ENCODE results near the gene SLC25A12.

The SLC25A12 gene

GRCh38 chr2:171880774-171881173 lies 13.3 kb downstream of the SLC25A12 start:
- Histone ChIP-seq H3K4me1 (ENCODE audit: control insufficient read depth, insufficient read depth, low read length) (no peaks in the 10 kb centered on the region), H3K36me3 (ENCODE audit: control insufficient read depth, insufficient read depth, low read length) (no peaks in the 10 kb centered on the region), H3K4me3 (ENCODE audit: low read length) (no peak overlapping the region), H3K9me3 (ENCODE audit: control insufficient read depth, low read length) (no peaks in the 10 kb centered on the region), H3K27me3 (ENCODE audit: control insufficient read depth, insufficient read depth, low read length) (no peaks in the 10 kb centered on the region), H3K9ac (ENCODE audit: low read length) (no peak overlapping the region)

DNA sequence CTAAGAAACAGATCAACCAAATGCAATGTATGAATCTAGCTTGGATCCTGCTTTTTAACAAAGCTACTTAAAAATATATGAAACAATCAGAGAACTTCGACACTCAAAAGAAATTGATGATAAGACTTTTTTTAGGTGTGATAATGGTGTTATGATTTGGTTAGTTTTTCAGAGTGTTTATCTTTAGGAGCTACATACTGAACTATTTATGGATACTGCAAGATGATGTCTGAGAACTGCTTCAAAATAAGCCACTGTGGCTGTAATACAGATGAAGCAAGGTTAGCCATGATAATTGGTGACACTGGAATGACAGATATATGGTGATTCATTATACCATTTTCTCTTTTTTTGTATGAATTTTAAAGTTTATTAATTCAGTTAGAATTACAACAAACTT lies 14.2 kb downstream of the SLC25A12 start:
- Histone ChIP-seq H3K27me3 (ENCODE audit: control insufficient read depth, insufficient read depth, low read length) (no peaks in the 10 kb centered on the region), H3K4me1 (ENCODE audit: control insufficient read depth, insufficient read depth, low read length) (no peaks in the 10 kb centered on the region), H3K9ac (ENCODE audit: low read length) (no peak overlapping the region), H3K4me3 (ENCODE audit: low read length) (no peak overlapping the region), H3K36me3 (ENCODE audit: control insufficient read depth, insufficient read depth, low read length) (no peaks in the 10 kb centered on the region), H3K9me3 (ENCODE audit: control insufficient read depth, low read length) (no peaks in the 10 kb centered on the region)

- H3K4me3 ChIP-seq (ENCODE audit: low read length), result no peak overlapping the region
- no peaks in the 10 kb centered on the region for H3K9me3 ChIP-seq (ENCODE audit: control insufficient read depth, low read length)
- H3K36me3 ChIP-seq (ENCODE audit: control insufficient read depth, insufficient read depth, low read length), result no peaks in the 10 kb centered on the region
- no peaks in the 10 kb centered on the region for H3K4me1 ChIP-seq (ENCODE audit: control insufficient read depth, insufficient read depth, low read length)
- H3K27me3 ChIP-seq (ENCODE audit: control insufficient read depth, insufficient read depth, low read length), result no peaks in the 10 kb centered on the region
- no peak overlapping the region for H3K9ac ChIP-seq (ENCODE audit: low read length)
These were observed 15.5 kb downstream of the SLC25A12 start for GRCh38 chr2:171878481-171878993.

- H3K4me3 ChIP-seq (ENCODE audit: low read length), result no peak overlapping the region
- H3K9ac ChIP-seq (ENCODE audit: low read length), result no peak overlapping the region
- no peaks in the 10 kb centered on the region for H3K36me3 ChIP-seq (ENCODE audit: control insufficient read depth, insufficient read depth, low read length)
- H3K9me3 ChIP-seq (ENCODE audit: control insufficient read depth, low read length), result no peaks in the 10 kb centered on the region
- no peaks in the 10 kb centered on the region for H3K27me3 ChIP-seq (ENCODE audit: control insufficient read depth, insufficient read depth, low read length)
- H3K4me1 ChIP-seq (ENCODE audit: control insufficient read depth, insufficient read depth, low read length), result no peaks in the 10 kb centered on the region
These were observed 19.1 kb downstream of the SLC25A12 start for GRCh38 chr2:171874963-171875362.

GRCh38 chr2:171874517-171874916 lies 19.5 kb downstream of the SLC25A12 start:
- H3K4me1 ChIP-seq (ENCODE audit: control insufficient read depth, insufficient read depth, low read length), result no peaks in the 10 kb centered on the region
- no peaks in the 10 kb centered on the region for H3K9me3 ChIP-seq (ENCODE audit: control insufficient read depth, low read length)
- H3K9ac ChIP-seq (ENCODE audit: low read length), result no peak overlapping the region
- no peaks in the 10 kb centered on the region for H3K36me3 ChIP-seq (ENCODE audit: control insufficient read depth, insufficient read depth, low read length)
- no peaks in the 10 kb centered on the region for H3K27me3 ChIP-seq (ENCODE audit: control insufficient read depth, insufficient read depth, low read length)
- no peak overlapping the region for H3K4me3 ChIP-seq (ENCODE audit: low read length)

DNA sequence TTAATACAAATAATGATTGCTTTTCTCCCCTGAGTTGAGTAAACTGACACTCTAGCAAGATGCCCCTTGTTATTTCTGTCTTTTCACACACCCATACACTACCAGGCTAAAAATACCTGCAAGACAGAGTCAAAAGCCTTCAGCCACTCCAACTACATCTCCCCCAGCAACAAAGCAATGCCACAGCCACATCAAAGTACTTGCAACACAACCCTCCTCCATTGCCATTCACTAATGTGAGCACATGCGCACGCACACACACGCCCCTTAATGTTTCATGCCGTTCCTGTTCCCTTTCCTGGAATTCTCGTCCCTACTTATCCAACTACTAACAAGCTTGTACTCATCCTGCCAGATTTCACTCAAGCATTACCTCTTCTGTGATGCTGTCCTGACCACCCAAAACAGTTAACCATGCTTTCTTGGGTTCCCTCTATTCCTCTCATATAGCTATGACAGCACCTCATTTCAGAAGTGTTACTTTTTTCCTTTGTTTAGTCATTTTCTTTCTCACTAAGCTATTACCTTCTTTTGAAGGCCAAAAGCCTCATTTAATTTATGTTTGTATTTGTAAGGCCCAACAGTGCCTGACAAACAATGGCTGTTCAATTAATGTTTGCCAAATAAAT lies 29.6 kb downstream of the SLC25A12 start:
- Histone ChIP-seq H3K4me3 (ENCODE audit: low read length) (no peak overlapping the region), H3K4me1 (ENCODE audit: control insufficient read depth, insufficient read depth, low read length) (no peaks in the 10 kb centered on the region), H3K36me3 (ENCODE audit: control insufficient read depth, insufficient read depth, low read length) (no peaks in the 10 kb centered on the region), H3K9me3 (ENCODE audit: control insufficient read depth, low read length) (no peaks in the 10 kb centered on the region), H3K27me3 (ENCODE audit: control insufficient read depth, insufficient read depth, low read length) (no peaks in the 10 kb centered on the region), H3K9ac (ENCODE audit: low read length) (no peak overlapping the region)

GRCh38 chr2:171862501-171862900 lies 31.5 kb downstream of the SLC25A12 start:
- no peaks in the 10 kb centered on the region for H3K36me3 ChIP-seq (ENCODE audit: control insufficient read depth, insufficient read depth, low read length)
- H3K4me1 ChIP-seq (ENCODE audit: control insufficient read depth, insufficient read depth, low read length), result no peaks in the 10 kb centered on the region
- no peak overlapping the region for H3K9ac ChIP-seq (ENCODE audit: low read length)

GRCh38 chr2:171858397-171858958 lies 35.6 kb downstream of the SLC25A12 start:
- no peaks in the 10 kb centered on the region for H3K9me3 ChIP-seq (ENCODE audit: control insufficient read depth, low read length)
- H3K27me3 ChIP-seq (ENCODE audit: control insufficient read depth, insufficient read depth, low read length), result no peaks in the 10 kb centered on the region
- H3K4me1 ChIP-seq (ENCODE audit: control insufficient read depth, insufficient read depth, low read length), result no peaks in the 10 kb centered on the region
- no peaks in the 10 kb centered on the region for H3K36me3 ChIP-seq (ENCODE audit: control insufficient read depth, insufficient read depth, low read length)
- no peak overlapping the region for H3K9ac ChIP-seq (ENCODE audit: low read length)
- no peak overlapping the region for H3K4me3 ChIP-seq (ENCODE audit: low read length)

More at GRCh38 chr2:171862501-171862900, 31.5 kb downstream of the SLC25A12 start:
- no peaks in the 10 kb centered on the region for H3K9me3 ChIP-seq (ENCODE audit: control insufficient read depth, low read length)
- H3K27me3 ChIP-seq (ENCODE audit: control insufficient read depth, insufficient read depth, low read length), result no peaks in the 10 kb centered on the region
- no peak overlapping the region for H3K4me3 ChIP-seq (ENCODE audit: low read length)

- Histone ChIP-seq H3K4me1 (ENCODE audit: control insufficient read depth, insufficient read depth, low read length) (no peaks in the 10 kb centered on the region), H3K4me3 (ENCODE audit: low read length) (no peak overlapping the region), H3K9ac (ENCODE audit: low read length) (no peak overlapping the region), H3K9me3 (ENCODE audit: control insufficient read depth, low read length) (no peaks in the 10 kb centered on the region), H3K27me3 (ENCODE audit: control insufficient read depth, insufficient read depth, low read length) (no peaks in the 10 kb centered on the region), H3K36me3 (ENCODE audit: control insufficient read depth, insufficient read depth, low read length) (no peaks in the 10 kb centered on the region)
These were observed 38.6 kb downstream of the SLC25A12 start for GRCh38 chr2:171855401-171855800.

GRCh38 chr2:171852366-171852888 lies 41.6 kb downstream of the SLC25A12 start:
- Histone ChIP-seq H3K4me3 (ENCODE audit: low read length) (no peak overlapping the region), H3K4me1 (ENCODE audit: control insufficient read depth, insufficient read depth, low read length) (no peaks in the 10 kb centered on the region), H3K9me3 (ENCODE audit: control insufficient read depth, low read length) (no peaks in the 10 kb centered on the region), H3K9ac (ENCODE audit: low read length) (no peak overlapping the region), H3K27me3 (ENCODE audit: control insufficient read depth, insufficient read depth, low read length) (no peaks in the 10 kb centered on the region), H3K36me3 (ENCODE audit: control insufficient read depth, insufficient read depth, low read length) (no peaks in the 10 kb centered on the region)

GRCh38 chr2:171847627-171848026 lies 46.4 kb downstream of the SLC25A12 start:
- H3K4me1 ChIP-seq (ENCODE audit: control insufficient read depth, insufficient read depth, low read length), result no peaks in the 10 kb centered on the region
- no peaks in the 10 kb centered on the region for H3K27me3 ChIP-seq (ENCODE audit: control insufficient read depth, insufficient read depth, low read length)
- no peaks in the 10 kb centered on the region for H3K9me3 ChIP-seq (ENCODE audit: control insufficient read depth, low read length)
- no peak overlapping the region for H3K9ac ChIP-seq (ENCODE audit: low read length)
- H3K4me3 ChIP-seq (ENCODE audit: low read length), result no peak overlapping the region
- no peaks in the 10 kb centered on the region for H3K36me3 ChIP-seq (ENCODE audit: control insufficient read depth, insufficient read depth, low read length)

- Histone ChIP-seq H3K9me3 (ENCODE audit: control insufficient read depth, low read length) (no peaks in the 10 kb centered on the region), H3K4me1 (ENCODE audit: control insufficient read depth, insufficient read depth, low read length) (no peaks in the 10 kb centered on the region), H3K4me3 (ENCODE audit: low read length) (no peak overlapping the region), H3K9ac (ENCODE audit: low read length) (no peak overlapping the region), H3K27me3 (ENCODE audit: control insufficient read depth, insufficient read depth, low read length) (no peaks in the 10 kb centered on the region), H3K36me3 (ENCODE audit: control insufficient read depth, insufficient read depth, low read length) (no peaks in the 10 kb centered on the region)
These were observed 47.1 kb downstream of the SLC25A12 start for GRCh38 chr2:171846894-171847293.
